HG02870 (cell line): ENCODE data around the gene ZNF385A.

Experiments
- ATAC-seq: cut with Tn5 transposase; IDR thresholded peaks from one replicate; pipeline ENCODE4 v1.9.1; 2021; ENCODE audit warnings: mild to moderate bottlenecking, moderate library complexity; ENCODE audit not compliant: unreplicated experiment

The ZNF385A gene

DNA sequence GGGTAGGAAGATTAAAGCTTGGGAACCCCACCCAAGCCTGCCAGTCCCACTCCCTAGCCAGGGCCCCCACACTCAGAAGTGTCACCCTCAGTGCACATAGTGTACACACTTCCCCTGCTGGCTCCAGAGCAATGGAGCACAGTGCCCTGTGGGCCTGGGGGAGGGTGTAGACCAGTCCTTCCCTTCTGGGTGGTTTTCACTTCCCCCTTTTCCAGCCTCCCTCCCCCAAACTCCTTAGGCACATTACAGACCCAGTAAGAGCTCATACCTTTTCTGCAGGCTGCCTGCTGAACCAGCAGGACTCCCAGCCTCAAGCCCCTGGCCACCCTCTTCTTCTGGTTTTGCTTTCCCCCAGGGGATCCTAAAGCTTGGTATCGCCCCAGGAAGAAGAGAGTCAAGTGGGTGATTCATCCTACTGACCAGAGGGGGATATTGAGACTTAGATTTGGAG lies at the start of gene ZNF385A:
Gene ZNF385A (minus strand): TSS at position 143 of the 451 bp plus-strand sequence. CDS start 219 bp downstream, outside the sequence.
- ATAC-seq = no peak

DNA sequence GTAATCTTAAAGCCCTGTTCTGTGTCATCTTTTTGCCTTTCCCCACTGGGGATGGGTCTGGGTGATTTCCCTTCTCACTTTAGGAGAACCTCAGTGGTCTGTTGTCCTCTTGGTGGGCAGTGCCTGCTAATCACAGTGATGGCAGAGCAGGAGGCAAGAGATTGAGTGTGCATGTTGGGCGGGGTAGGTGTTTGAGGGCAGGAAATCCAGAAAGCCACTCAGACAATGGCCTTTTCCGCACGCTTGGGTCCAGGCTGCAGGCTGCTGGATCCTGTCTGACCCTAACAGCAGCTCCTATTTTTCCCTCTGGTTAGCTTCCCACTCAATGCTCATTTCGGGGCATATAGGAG lies 48.3 kb upstream of the ZNF385A start:
- no peak for ATAC-seq

DNA sequence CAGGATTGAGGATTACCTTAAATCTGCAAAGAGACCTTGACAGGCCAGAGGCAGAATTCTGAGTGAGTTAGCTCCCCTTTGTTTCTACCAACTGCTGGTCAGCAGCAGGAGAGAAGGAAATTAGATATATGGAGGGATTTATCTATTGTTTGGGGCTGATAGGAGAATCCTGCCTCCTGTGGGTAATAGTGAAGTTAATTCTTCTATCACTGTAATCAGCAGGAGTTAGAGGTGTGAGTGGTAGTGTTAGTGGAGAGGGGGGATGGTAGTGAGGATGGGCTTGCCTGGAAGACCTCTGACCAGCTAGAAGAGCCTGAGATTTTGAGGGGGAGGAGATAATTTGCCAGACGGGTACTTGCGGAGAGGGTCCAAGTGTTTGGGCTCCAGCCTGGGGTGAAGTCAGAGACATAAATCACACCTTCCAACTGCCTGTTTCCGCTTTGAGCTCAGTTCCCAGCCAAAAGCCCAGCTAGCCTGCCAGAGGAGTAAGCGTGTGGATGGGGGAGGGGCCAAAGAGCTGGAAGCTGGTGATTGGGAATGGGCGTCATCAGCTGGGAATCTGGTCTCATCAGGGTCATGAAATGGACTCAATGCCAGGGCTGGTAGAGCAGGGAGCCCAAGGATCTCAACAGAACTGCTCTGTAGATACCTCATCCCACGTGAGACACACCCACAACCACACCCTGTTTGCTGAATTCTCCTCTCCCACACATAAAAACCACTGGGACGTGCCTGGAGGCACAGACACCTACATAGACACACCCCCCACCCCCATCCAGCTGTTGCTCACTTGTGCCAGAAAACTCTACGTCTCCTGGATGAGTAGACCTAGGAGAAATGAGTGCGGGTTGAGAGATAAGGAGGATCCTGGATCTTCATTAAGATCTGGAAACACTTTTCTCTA lies 47.6 kb upstream of the ZNF385A start:
- no peak for ATAC-seq

DNA sequence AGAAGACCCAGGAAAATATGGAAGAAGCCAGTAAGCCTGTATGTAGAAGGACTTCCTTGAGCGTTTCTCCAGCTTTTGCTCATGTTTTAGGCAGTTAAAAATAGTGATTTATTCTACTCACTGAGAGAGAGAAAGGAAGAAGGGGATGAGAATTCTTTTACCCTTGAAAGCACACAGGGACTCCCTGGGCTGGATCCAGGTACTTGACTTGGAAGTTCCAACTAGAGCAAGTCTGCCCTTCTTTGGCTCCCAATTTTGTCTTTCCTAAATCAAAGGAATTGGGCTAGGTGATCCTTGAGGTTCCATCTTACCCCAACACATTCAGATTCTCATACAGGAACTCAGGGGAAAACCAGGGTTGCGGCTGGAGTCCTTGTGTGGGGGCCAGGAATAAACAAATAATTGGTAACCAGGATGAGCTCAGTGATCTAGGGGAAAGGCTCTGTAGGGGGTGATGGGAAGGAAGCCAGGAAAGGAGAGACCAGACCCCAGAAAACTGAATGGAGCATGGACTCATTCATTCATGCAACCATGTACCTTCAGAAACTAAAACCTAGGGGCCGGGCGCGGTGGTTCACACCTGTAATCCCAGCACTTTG lies 46.0 kb upstream of the ZNF385A start:
- no peak for ATAC-seq

DNA sequence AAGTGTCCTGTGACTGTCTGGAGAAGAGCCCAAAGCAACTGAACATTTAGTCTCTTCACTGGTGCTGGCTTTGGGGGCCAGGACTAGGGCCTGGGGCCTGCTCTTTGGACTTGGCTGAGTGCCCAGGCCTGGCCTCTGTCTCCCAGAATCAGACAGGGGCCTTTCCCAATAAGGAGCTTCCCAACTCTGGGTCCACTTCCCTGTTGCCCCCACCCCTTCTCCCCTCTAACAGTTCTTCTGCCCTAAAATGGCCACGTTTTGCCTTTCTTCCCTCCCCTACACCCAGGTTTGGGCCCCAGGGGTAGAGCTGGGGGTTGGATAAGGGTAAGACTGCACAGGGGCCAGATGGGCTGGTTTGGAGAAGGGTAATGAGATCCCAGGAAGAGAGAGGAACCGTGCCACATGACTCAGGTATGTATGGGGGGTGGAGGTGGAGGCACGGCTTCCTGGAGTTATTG lies 44.5 kb upstream of the ZNF385A start:
- ATAC-seq = no peak

DNA sequence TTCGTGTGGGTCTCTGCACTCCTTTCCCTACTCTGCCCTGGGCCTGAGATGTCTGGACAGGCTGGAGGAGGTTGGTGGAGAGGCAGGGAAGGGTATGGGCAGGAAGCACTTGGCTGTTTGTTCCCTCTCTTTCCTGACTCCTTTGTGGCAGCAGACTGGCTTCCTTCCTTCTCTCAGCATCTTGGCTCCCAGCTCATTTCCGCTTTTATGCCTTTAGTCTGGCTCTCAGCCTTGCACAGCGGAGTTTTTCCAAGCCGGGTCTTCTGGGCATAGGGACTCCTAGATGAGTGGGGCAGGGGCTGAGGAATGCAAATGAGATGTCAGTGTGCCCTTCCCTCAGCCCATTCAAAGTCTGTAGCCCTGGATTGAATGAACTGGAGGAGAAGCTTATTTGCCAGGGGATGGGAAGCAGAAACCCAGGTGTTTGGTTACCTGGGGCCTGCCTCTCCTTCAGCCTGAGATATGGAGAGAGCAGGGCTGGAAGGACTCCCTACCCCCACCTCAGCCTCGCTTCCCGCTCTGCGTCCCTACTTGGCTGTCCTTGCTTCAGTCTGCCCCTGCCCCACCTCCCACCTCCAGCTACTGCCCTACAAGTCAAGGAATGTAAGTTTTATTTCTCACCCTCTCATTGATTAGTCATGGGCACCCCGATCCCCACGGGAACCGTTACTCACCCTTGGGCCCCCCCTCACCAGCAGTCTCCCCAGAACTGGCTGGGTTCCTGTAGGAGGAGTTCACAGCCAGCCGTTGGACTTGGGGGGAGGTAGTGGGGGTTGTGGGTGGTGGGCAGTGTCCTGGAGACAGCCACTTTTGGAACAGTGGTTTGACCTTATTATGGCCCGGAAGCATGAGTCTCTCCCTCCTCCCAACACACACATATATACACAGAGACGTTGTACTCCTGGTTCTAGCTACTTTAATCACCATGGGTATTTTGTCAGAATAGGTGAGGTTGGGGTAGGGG lies 43.8 kb upstream of the ZNF385A start:
- ATAC-seq = no peak

GRCh38 chr12:54427106-54427505 lies 42.6 kb upstream of the ZNF385A start:
- no peak for ATAC-seq

- no peak for ATAC-seq
Measured at GRCh38 chr12:54426690-54427089, 42.2 kb upstream of the ZNF385A start.

- no peak for ATAC-seq
Measured at GRCh38 chr12:54425702-54426101, 41.2 kb upstream of the ZNF385A start.

DNA sequence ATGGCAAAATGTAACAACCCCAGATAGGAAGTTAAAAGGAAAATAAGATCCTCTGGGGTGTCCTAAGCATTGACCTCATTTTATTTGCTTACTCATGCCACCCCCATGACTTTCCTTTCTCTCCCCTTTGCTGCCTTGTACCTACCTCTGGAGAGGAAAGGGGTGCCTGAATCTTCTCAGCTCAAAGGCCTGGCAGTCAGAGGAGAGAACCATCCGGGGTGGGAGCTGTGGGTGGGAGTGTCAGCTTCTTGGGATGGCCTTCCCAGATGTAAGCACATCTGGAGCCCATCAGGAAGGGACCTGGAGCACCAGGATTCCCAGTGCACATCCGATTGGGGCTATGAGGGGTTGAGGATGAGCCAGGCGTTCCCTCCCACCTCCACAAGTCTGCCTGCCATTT lies 39.7 kb upstream of the ZNF385A start:
- ATAC-seq = no peak

DNA sequence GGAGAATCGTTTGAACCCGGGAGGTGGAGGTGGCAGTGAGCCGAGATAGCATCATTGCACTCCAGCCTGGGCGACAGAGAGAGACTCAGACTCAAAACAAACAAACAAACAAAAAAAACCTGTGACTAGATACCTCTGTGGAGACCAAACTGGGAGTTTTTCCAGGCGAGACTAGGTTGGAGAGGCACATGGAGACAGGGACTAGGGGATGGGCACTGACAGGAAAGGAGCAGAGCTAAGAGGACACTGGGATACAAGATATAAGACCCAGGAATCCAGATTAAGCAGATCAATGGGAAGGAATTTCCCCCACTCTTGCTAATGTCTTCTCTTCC lies 39.2 kb upstream of the ZNF385A start:
- no peak for ATAC-seq

- ATAC-seq = no peak
Measured at GRCh38 chr12:54421879-54422250, 37.3 kb upstream of the ZNF385A start.

DNA sequence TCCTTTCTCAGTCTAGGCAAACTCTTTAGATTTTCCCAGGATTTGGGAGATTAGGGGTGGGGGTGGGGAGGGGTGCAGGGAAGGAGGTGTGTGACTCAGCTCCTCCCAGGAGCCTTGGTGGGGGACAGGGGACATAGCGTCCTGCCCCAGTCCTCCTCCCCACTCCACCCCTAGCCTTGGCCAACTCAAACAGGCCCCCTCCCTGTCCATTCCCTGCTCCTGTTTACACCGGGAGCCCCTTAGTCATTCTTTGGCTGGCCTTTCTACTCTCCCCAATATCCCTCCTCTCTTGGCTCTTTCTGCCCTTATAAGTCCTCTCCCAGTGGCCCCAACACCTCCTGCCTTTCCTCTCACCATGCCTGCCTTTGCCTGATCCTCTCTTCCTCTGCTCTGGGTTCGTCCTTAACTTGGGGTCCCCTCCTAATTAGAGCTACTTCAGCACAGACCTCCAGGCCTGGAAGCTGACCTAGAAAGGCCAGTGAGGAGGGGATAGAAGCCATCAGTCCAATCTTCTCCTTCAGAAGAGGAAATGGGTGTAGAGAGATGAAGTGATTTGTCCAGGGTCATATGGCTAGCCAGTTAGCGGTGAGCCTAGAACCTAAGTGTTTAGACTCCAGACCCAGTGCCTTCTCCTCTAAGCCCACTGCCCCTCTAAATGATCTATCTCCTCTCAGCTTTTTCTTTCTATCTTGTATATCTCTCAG lies 36.8 kb upstream of the ZNF385A start:
- ATAC-seq = no peak

DNA sequence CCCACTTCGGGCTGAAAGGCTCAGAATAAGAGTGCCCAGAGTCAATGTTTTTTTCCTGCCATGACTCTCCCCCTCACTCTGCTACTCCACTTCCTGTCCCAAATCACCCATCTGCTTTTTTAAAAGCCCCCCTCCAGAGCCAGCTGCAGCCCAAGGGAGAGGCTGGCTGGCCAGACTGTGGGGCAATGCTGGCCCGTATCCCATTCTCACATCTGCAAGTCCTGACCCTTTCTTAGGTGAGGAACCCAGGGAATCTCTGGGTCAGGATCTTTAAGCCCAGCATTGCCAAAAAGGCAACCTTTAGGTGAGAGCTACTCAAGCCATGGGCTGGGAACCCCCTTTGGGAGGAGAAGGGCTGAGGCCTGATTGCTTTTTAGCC lies 36.2 kb upstream of the ZNF385A start:
- ATAC-seq = no peak

- ATAC-seq = no peak
Measured at GRCh38 chr12:54419088-54419887, 34.8 kb upstream of the ZNF385A start, which contains the start of gene ITGA5. TSS of gene ITGA5 (minus strand) at chr12:54419266. CDS start at chr12:54419198, 68 bp downstream.

DNA sequence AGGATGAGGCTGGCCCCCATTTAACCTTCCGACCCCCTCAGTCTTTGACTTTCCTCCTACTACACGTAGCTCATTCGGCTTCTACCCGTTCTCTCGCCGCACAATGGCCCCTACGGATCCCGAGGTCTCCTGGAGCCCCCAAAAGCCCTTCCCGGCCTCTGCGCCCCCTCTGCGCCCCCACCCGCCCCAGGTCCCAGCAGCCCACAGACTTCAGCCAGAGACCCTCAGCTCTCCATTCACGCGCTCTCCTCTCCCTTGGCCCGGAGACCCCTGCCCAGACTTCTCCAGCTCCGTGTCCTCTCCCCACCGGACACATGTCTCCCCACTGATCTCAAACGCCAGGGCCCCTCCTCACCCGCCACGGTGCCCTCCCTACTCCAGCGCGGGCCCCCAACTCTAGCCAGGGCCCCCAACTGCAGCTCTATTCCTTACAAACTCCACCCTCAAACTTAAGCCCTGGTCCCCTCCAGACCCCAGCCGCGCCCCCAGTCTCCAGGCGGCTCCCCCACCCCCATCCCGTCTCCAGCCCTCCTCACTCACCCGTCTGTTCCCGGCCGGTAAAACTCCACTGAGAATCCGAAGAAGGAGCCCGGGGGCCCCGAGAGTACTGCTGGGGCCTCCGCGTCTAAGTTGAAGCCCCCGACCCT lies 34.0 kb upstream of the ZNF385A start:
- ATAC-seq = no peak

DNA sequence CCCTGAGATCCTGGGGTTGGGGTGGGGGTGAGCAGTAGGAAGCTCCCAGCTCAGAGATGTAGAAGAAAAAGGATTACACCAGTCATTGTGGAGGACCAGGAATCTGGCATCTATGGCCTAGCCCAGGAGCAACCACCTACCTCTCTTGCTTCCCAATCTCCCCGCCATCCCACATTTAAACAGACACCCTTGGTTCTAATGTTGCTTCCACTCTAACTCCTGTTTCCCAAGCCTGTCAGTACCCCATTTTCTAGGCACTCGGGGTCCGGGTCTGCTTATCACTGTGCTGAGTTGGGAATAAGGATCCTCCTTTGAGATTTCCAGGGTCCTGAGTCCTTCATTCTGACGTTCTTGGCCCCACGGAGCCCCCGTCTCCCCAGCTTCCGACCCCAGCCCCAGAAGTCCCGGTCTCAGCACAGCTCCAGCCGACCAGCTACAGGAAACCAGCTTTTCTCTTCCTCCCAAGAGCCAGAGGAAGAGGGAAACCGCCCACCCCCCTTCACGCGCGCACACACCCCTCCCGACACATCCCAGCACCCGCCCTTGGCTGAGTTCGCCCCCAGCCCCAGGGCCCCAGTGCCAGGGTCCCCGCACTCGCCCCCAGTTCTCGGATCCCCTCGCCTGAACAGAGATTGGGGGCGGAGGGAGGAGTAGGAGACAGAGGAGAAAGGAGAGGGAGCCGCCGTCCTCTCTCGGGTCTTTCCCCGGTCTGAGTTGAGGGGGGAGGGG lies 33.3 kb upstream of the ZNF385A start:
- ATAC-seq = no peak

GRCh38 chr12:54416687-54417603 lies 32.4 kb upstream of the ZNF385A start:
- ATAC-seq = no peak
